Mesangial cell (primary cell): ENCODE measurements around the gene RNPC3. TPM values are rescaled to one million over a fixed set of nuclear protein-coding genes. Genes with fewer than 3 reads are reported as not detected.

ENCODE experiments used
- total RNA-seq: library from RNA; depleted of rRNA; stranded (reverse); fragments of >200 nt; gene quantifications from 2 replicates; pipeline ENCODE4 v1.2.3, GENCODE V29; 2015

Gene RNPC3
- 3.9 and 5.5 TPM in 2 replicates for total RNA-seq

GRCh38 chr1:103525607-103526507 lies at the start of gene RNPC3:
Gene RNPC3 (plus strand): TSS chr1:103525699. CDS start chr1:103526071, 372 bp downstream.

GRCh38 chr1:103571289-103571688 lies 45.8 kb downstream of the RNPC3 start, which contains the start of gene AMY2B:
Gene AMY2B (plus strand): TSS chr1:103571589. CDS start chr1:103571603, 14 bp downstream.

Other genes starting within 250 kb of the RNPC3 start
- gene AMY2B, start 45.9 kb downstream of the RNPC3 start, total RNA-seq = 0.33 and 1.9 TPM in 2 replicates
- not detected in 2 replicates for gene AMY2A, start 91.7 kb downstream of the RNPC3 start, total RNA-seq
- not detected in 2 replicates for gene AMY1A, start 130.1 kb downstream of the RNPC3 start, total RNA-seq
- gene AMY1B, start 170.5 kb downstream of the RNPC3 start, total RNA-seq = not detected in 2 replicates
- not detected in 2 replicates for gene AMY1C, start 224.2 kb downstream of the RNPC3 start, total RNA-seq